OCI-M2 (cell line): ENCODE data around the gene RAB7B.

Experiments
- DNase-seq: peaks from one replicate; lab custom pipeline; 2025; ENCODE audit not compliant: unreplicated experiment; lab: John Stamatoyannopoulos, UW

RAB7B gene

GRCh38 chr1:205929496-205930194 lies 73.5 kb downstream of the RAB7B start:
- no peak for DNase-seq

- no peak for DNase-seq
Measured at GRCh38 chr1:205928317-205928716, 74.9 kb downstream of the RAB7B start.

- no peak for DNase-seq
Measured at GRCh38 chr1:205927676-205928075, 75.5 kb downstream of the RAB7B start.

GRCh38 chr1:205927247-205927646 lies 75.9 kb downstream of the RAB7B start:
- DNase-seq: no peak
